Sigmoid colon (tissue), 7 donors: ENCODE data around the gene PLPP1. TPM values are rescaled to one million over a fixed set of nuclear protein-coding genes. Genes with fewer than 3 reads are reported as not detected.

Source experiments
- DNase-seq: peaks from one replicate; pipeline ENCODE4 v3.0.0-alpha.2; 2019
- H3K27ac ChIP-seq, 4 donors: fragments of 200-600 bp; sonication (generic); one replicate each; pipeline ENCODE4 v1.5.1; 2016 to 2019; ENCODE audit warnings: mild to moderate bottlenecking in 1 of 4
- H3K27me3 ChIP-seq, 3 donors: fragments of 200-600 bp; sonication (generic); one replicate each; pipeline ENCODE4 v1.5.1; 2019; ENCODE audit warnings: mild to moderate bottlenecking in 1 of 3
- H3K36me3 ChIP-seq, 4 donors: fragments of 200-600 bp; sonication (generic); one replicate each; pipeline ENCODE4 v1.5.1; 2016 to 2019
- H3K4me1 ChIP-seq, 4 donors: fragments of 200-600 bp; sonication (generic); one replicate each; pipeline ENCODE4 v1.5.1; 2017 to 2019
- H3K4me3 ChIP-seq, 4 donors: fragments of 200-600 bp; sonication (generic); one replicate each; pipeline ENCODE4 v1.5.1; 2017 to 2019; ENCODE audit warnings: mild to moderate bottlenecking in 2 of 4, moderate library complexity in 1 of 4
- H3K9me3 ChIP-seq, 4 donors: fragments of 200-600 bp in 3 of 4; sonication (generic) in 3 of 4; one replicate each; pipeline versions ENCODE4 v1.5.1 to v1.6.1; 2013 to 2019
- EP300 ChIP-seq, 4 donors: sonication (generic); formaldehyde crosslinking; IDR thresholded peaks; one replicate each; pipeline ENCODE4 v1.6.1; 2017; ENCODE audit warnings: antibody characterized with exemption in 4 of 4
- POLR2A ChIP-seq, 2 donors: fragments of 450-650 bp; IDR thresholded peaks; one replicate each; pipeline ENCODE4 v1.6.1; 2016; ENCODE audit warnings: antibody characterized with exemption in 2 of 2, mild to moderate bottlenecking in 2 of 2, moderate library complexity in 2 of 2
- POLR2AphosphoS5 ChIP-seq, 4 donors: sonication (generic); formaldehyde crosslinking; IDR thresholded peaks; one replicate each; pipeline ENCODE4 v1.6.1; 2017; ENCODE audit warnings: antibody characterized with exemption in 4 of 4
- WGBS, 2 donors: extraction: QIAGEN DNeasy Blood & Tissue Kit; methylation state at CpG; one replicate each; pipeline ENCODE4 v1.1.7; 2013; 5-methylcytosine and 5-hydroxymethylcytosine counted together
- intact Hi-C: fragments of 100-400 bp; cut with DNase I; formaldehyde crosslinking; loops from one replicate; pipeline ENCODE4 v1.15.1; 2023
- polyA plus RNA-seq, 3 donors: library from polyadenylated mRNA; stranded (reverse); fragments of 200-250 nt; gene quantifications; one replicate each; pipeline ENCODE4 v1.2.3, GENCODE V29; 2013
- total RNA-seq, 4 donors: library from RNA; depleted of rRNA; stranded (reverse); fragments of >200 nt; gene quantifications; one replicate each; pipeline ENCODE4 v1.1.0, GENCODE V29; 2016
- TF ChIP-seq, protein P1 (sequence below), 4 experiments: fragments of 450-650 bp in 3 of 4; fragments of 200-600 bp in 1 of 4; IDR thresholded peaks; one replicate each; pipeline ENCODE4 v1.5.1; 2016 to 2019; ENCODE audit warnings: antibody characterized with exemption in 4 of 4, mild to moderate bottlenecking in 3 of 4, moderate library complexity in 2 of 4
- donor health status: healthy with polysubstance abuse.
- donor health status: Bipolar disorder and iron deficiency.
- donor health status: healthy.

The PLPP1 gene
- total RNA-seq (100 to 1,000 TPM; 264 to 355 (median 310) TPM), polyA plus RNA-seq (10 to 100 TPM; 44.2 to 84.3 (median 47.4) TPM)

DNA sequence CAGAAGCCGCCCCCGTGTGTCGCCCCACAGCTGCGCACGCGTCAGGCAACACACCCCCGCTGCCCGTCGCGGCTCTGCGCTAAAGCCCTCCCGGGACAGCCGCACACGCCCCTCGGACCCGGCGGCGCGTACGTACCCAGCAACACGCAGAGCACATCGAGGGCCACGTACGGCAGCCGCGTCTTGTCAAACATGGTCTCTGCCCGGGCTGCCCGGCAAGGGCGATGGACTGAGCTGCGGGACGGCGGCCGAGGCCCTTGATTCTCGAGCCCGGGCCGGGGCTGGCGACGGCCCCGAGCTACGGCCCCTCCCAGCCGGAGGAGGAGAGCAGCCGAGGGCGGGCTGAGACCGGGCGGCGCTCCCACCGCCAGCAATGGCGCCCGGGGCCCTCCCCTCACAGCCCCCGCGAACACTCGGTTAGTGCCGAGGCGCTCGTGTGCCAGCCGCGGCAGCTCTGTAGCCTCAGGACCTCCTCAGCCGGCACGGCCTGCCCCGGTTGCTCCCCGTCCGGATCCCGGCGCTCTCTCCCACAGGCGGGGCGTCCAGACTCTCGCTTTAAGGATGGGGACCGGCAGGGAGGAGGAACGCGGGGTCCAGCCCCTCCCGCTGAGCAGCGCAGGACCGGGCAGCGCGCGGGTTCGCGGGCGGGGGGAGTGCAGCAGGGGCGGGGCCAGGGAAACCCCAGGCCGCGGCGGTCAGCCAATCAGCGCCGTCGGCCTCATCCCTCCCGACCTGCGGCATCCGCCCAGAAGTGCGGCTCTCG lies at the start of gene PLPP1:
Gene PLPP1 (minus strand): TSS at position 529 of the 763 bp plus-strand sequence. CDS start 335 bp downstream, at position 194.
- H3K9me3 ChIP-seq: no peaks in the 10 kb centered on the region
- 0% methylated on average over 91 of the region's 91 CpGs for WGBS, 2 donors
- peak within 1 kb of the TSS; percentile 63 to 96 (median 85) for H3K4me3 ChIP-seq
- intact Hi-C loops: loop anchor here (1.0 to 10.0 kb wide), 7 partner anchors 67 to 460 kb away; partner anchors contain the start of gene IL6ST
- DNase-seq: peak; percentile 97
- peak in 1 of 4 donors; percentile 2 for TF ChIP-seq EP300 (IDR thresholded peaks at IDR 0.05)
- TF ChIP-seq POLR2AphosphoS5 (IDR thresholded peaks at IDR 0.05): peak; percentile 86 to 92 (median 90)
- TF ChIP-seq POLR2A (IDR thresholded peaks at IDR 0.05): peak; percentile 23 to 62
- TF ChIP-seq, protein P1, sequence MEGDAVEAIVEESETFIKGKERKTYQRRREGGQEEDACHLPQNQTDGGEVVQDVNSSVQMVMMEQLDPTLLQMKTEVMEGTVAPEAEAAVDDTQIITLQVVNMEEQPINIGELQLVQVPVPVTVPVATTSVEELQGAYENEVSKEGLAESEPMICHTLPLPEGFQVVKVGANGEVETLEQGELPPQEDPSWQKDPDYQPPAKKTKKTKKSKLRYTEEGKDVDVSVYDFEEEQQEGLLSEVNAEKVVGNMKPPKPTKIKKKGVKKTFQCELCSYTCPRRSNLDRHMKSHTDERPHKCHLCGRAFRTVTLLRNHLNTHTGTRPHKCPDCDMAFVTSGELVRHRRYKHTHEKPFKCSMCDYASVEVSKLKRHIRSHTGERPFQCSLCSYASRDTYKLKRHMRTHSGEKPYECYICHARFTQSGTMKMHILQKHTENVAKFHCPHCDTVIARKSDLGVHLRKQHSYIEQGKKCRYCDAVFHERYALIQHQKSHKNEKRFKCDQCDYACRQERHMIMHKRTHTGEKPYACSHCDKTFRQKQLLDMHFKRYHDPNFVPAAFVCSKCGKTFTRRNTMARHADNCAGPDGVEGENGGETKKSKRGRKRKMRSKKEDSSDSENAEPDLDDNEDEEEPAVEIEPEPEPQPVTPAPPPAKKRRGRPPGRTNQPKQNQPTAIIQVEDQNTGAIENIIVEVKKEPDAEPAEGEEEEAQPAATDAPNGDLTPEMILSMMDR (IDR thresholded peaks at IDR 0.05): no peak
- H3K27ac ChIP-seq: peak within 1 kb of the TSS; percentile 93 to 99 (median 98)
- H3K36me3 ChIP-seq: no peaks in the 10 kb centered on the region
- no peaks in the 10 kb centered on the region for H3K27me3 ChIP-seq
- peaks cover 0 to 41% (median 26%) of the 10 kb centered on the region in 4 donors for H3K4me1 ChIP-seq

DNA sequence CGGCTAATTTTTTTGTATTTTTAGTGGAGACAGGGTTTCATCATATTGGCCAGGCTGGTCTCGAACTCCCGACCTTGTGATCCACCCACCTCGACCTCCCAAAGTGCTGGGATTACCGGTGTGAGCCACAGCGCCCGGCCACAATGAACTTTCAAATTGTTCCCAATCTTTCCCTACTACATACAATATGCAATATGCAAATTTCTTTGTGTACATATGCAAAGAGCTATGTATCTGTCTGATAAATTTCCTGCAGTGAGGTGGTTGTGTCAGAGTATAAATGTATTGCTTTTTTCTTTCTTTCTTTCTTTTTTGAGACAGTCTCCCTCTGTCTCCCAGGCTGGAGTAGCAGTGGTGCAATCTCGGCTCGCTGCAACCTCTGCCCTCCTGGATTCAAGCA lies 48.8 kb upstream of the PLPP1 start:
- DNase-seq: no peak
- H3K4me1 ChIP-seq: peaks cover 0 to 24% (median 6%) of the 10 kb centered on the region in 4 donors
- no peak overlapping the region for H3K4me3 ChIP-seq
- TF ChIP-seq, protein P1 (IDR thresholded peaks at IDR 0.05): no peak
- TF ChIP-seq POLR2A (IDR thresholded peaks at IDR 0.05) (no peak), EP300 (IDR thresholded peaks at IDR 0.05) (no peak), POLR2AphosphoS5 (IDR thresholded peaks at IDR 0.05) (no peak)
- H3K27ac ChIP-seq: peak overlapping the region in 1 of 4 donors; percentile 49
- 91 to 98% methylated on average over 9 of the region's 9 CpGs for WGBS, 2 donors
- H3K9me3 ChIP-seq: no peaks in the 10 kb centered on the region
- intact Hi-C loops: no loop called here
- H3K36me3 ChIP-seq: no peaks in the 10 kb centered on the region
- no peaks in the 10 kb centered on the region for H3K27me3 ChIP-seq

DNA sequence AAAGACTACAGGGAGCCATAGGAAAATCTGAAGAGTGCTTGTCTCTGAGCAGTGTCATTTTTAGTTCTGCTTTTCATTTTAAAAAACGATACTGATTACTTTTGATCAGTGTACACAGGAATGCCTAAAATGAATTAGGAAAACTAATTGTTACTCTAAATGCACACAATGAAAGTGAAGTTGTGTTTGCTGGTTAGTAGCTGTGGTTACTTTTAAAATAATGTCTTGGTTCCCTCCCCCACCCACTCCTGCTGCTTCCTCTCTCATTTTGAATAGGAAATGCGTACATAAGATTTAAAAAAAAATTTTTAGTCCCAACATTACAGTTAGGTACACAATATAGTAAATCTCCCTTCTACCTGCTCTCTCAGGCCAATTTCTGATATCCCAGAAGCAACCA lies 47.5 kb upstream of the PLPP1 start:
- intact Hi-C loops: no loop called here
- WGBS, 2 donors: 49 to 70% methylated on average over 2 of the region's 2 CpGs
- Histone ChIP-seq H3K4me3 (no peak overlapping the region), H3K36me3 (no peaks in the 10 kb centered on the region), H3K27me3 (no peaks in the 10 kb centered on the region), H3K27ac (peak overlapping the region in 1 of 4 donors; percentile 25), H3K9me3 (no peaks in the 10 kb centered on the region), H3K4me1 (peaks cover 0 to 36% (median 16%) of the 10 kb centered on the region in 4 donors)
- no peak for DNase-seq
- TF ChIP-seq POLR2AphosphoS5 (IDR thresholded peaks at IDR 0.05) (no peak), POLR2A (IDR thresholded peaks at IDR 0.05) (no peak), EP300 (IDR thresholded peaks at IDR 0.05) (no peak)
- TF ChIP-seq, protein P1 (IDR thresholded peaks at IDR 0.05): no peak

DNA sequence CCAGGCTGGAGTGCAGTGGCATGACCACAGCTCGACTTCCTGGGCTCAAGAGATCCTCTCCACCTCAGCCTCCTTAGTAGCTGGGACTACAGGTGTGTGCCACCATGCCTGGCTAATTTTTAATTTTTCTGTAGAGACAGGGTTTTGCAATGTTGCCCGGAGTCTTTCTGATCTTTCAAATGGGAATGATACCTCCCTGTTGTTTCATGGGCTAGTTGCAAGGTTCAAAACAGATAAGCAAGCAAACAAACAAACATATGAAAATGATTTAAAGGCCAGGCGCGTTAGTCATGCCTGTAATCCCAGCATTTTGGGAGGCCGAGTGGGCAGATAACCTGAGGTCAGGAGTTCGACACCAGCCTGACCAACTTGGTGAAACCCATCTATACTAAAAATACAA lies 45.3 kb upstream of the PLPP1 start:
- no peak for DNase-seq
- Histone ChIP-seq H3K9me3 (no peaks in the 10 kb centered on the region), H3K4me3 (no peak overlapping the region), H3K4me1 (peaks cover 0 to 42% (median 27%) of the 10 kb centered on the region in 4 donors), H3K36me3 (no peaks in the 10 kb centered on the region), H3K27me3 (no peaks in the 10 kb centered on the region), H3K27ac (no peak overlapping the region)
- intact Hi-C loops: no loop called here
- TF ChIP-seq POLR2AphosphoS5 (IDR thresholded peaks at IDR 0.05) (no peak), POLR2A (IDR thresholded peaks at IDR 0.05) (no peak), EP300 (IDR thresholded peaks at IDR 0.05) (no peak)
- TF ChIP-seq, protein P1 (IDR thresholded peaks at IDR 0.05): no peak
- 94 to 96% methylated on average over 6 of the region's 6 CpGs for WGBS, 2 donors
